HepG2 (cell line): ENCODE data around the gene NCOA3. TPM values are rescaled to one million over a fixed set of nuclear protein-coding genes. Genes with fewer than 3 reads are reported as not detected.
A peak's percentile ranks its signal among the peaks of the same experiment; 100 is the strongest.

Source experiments
- FLYWCH1 ChIP-seq: sonication (generic); formaldehyde crosslinking; IDR thresholded peaks from 2 replicates; pipeline ENCODE4 v1.8.1; 2023; ENCODE audit warnings: mild to moderate bottlenecking, missing genetic modification reagents
- FOXO4 ChIP-seq: sonication (generic); formaldehyde crosslinking; conservative IDR thresholded peaks from 2 replicates; pipeline ENCODE4 v1.8.1; 2023; ENCODE audit warnings: missing genetic modification reagents
- HMG20B ChIP-seq: conservative IDR thresholded peaks from 2 replicates; pipeline ENCODE4 v1.6.1; 2016; ENCODE audit warnings: missing genetic modification reagents, missing compliant biosample characterization
- ISL2 ChIP-seq: sonication (generic); formaldehyde crosslinking; IDR thresholded peaks from 2 replicates; pipeline ENCODE4 v1.5.0; 2020; ENCODE audit warnings: missing genetic modification reagents
- ISX ChIP-seq: sonication (generic); formaldehyde crosslinking; conservative IDR thresholded peaks from 2 replicates; pipeline ENCODE4 v1.5.0; 2020; ENCODE audit warnings: missing genetic modification reagents
- MEF2D ChIP-seq: sonication (generic); formaldehyde crosslinking; IDR thresholded peaks from 2 replicates; pipeline ENCODE4 v1.5.1; 2020; ENCODE audit warnings: mild to moderate bottlenecking, missing genetic modification reagents
- NFKB2 ChIP-seq: sonication (generic); formaldehyde crosslinking; IDR thresholded peaks from 2 replicates; pipeline ENCODE4 v1.4.0; 2020; ENCODE audit warnings: missing genetic modification reagents, borderline replicate concordance
- NRL ChIP-seq: sonication (generic); formaldehyde crosslinking; IDR thresholded peaks from 2 replicates; pipeline ENCODE4 v1.5.0; 2020; ENCODE audit warnings: missing genetic modification reagents, mild to moderate bottlenecking, moderate library complexity, borderline replicate concordance
- PRDM10 ChIP-seq: sonication (generic); formaldehyde crosslinking; IDR thresholded peaks from 2 replicates; pipeline ENCODE4 v1.4.0; 2020; ENCODE audit warnings: low read depth, missing genetic modification reagents
- SIN3B ChIP-seq: fragments of 150-350 bp; IDR thresholded peaks from 2 replicates; pipeline ENCODE4 v1.6.1; 2014; ENCODE audit warnings: low read length
- ZKSCAN5 ChIP-seq: sonication (generic); formaldehyde crosslinking; IDR thresholded peaks from 2 replicates; pipeline ENCODE4 v1.5.1; 2020; ENCODE audit warnings: mild to moderate bottlenecking, missing genetic modification reagents
- ZNF225 ChIP-seq: sonication (generic); formaldehyde crosslinking; IDR thresholded peaks from 2 replicates; pipeline ENCODE4 v1.4.0; 2020; ENCODE audit warnings: mild to moderate bottlenecking, missing genetic modification reagents
- ZNF274 ChIP-seq: sonication (generic); formaldehyde crosslinking; IDR thresholded peaks from 2 replicates; pipeline ENCODE4 v1.5.1; 2020; ENCODE audit warnings: mild to moderate bottlenecking, missing genetic modification reagents
- ZNF280B ChIP-seq: sonication (generic); formaldehyde crosslinking; IDR thresholded peaks from 2 replicates; pipeline ENCODE4 v1.5.0; 2020; ENCODE audit warnings: missing genetic modification reagents, mild to moderate bottlenecking, borderline replicate concordance
- ZNF292 ChIP-seq: sonication (generic); formaldehyde crosslinking; IDR thresholded peaks from 2 replicates; pipeline ENCODE4 v1.8.1; 2022; ENCODE audit warnings: mild to moderate bottlenecking, low read depth, missing genetic modification reagents, borderline replicate concordance
- ZNF44 ChIP-seq: sonication (generic); formaldehyde crosslinking; IDR thresholded peaks from 2 replicates; pipeline ENCODE4 v1.5.1; 2020; ENCODE audit warnings: mild to moderate bottlenecking, missing genetic modification reagents
- ZNF552 ChIP-seq: sonication (generic); formaldehyde crosslinking; IDR thresholded peaks from 2 replicates; pipeline ENCODE4 v1.9.0; 2022; ENCODE audit warnings: missing genetic modification reagents, mild to moderate bottlenecking, borderline replicate concordance
- polyA plus RNA-seq, 8 experiments: library from polyadenylated mRNA; depleted of rRNA in 3 of 8; stranded (reverse) in 7 of 8; unstranded in 1 of 8; fragments of >200 nt; fragmentation: Illumina TruSeq in 4 of 8; extraction: Trizol in 4 of 8; gene quantifications; 2 replicates each; pipeline versions ENCODE4 v1.2.1 to v1.2.3, GENCODE V29; 2011 to 2016; ENCODE audit warnings: low read depth in 4 of 8, missing spikeins in 1 of 8, mixed read lengths in 1 of 8; ENCODE audit not compliant: insufficient read depth in 1 of 8
- total RNA-seq, 5 experiments: library from RNA; depleted of rRNA; stranded (reverse); fragments of >200 nt; fragmentation: Illumina TruSeq; extraction: Trizol; gene quantifications; 2 replicates each; pipeline ENCODE4 v1.2.3, GENCODE V29; 2016; ENCODE audit warnings: low read depth in 1 of 5
- TF ChIP-seq, protein P1 (sequence below): sonication (generic); formaldehyde crosslinking; IDR thresholded peaks from 2 replicates; pipeline ENCODE4 v1.5.0; 2020; ENCODE audit warnings: missing genetic modification reagents
- TF ChIP-seq, protein P2 (sequence below): sonication (generic); formaldehyde crosslinking; IDR thresholded peaks from 2 replicates; pipeline ENCODE4 v1.8.1; 2023; ENCODE audit warnings: mild to moderate bottlenecking, inconsistent platforms, moderate library complexity, missing genetic modification reagents, borderline replicate concordance

NCOA3 gene
- total and polyA plus RNA-seq, 2 of the 13 experiments (the other 11 are each of a cell fraction or from before 2014, with no cell fraction given): 35.0 to 56.8 TPM

- TF ChIP-seq ZNF225 (CRISPR knock-in tag) (no peak; the same call in 1 of the 2 replicates), ZNF274 (CRISPR knock-in tag) (0 out of 2 replicates have a peak, but pooled peaks have one; percentile 48), FLYWCH1 (0 out of 2 replicates have a peak, but pooled peaks have one; percentile 72), NRL (CRISPR knock-in tag) (0 out of 2 replicates have a peak, but pooled peaks have one; percentile 40), ZKSCAN5 (peak; percentile 50; the same call in 1 of the 2 replicates), MEF2D (CRISPR knock-in tag) (0 out of 2 replicates have a peak, but pooled peaks have one; percentile 35), HMG20B (CRISPR knock-in tag) (no peak), FOXO4 (CRISPR knock-in tag) (0 out of 2 replicates have a peak, but pooled peaks have one; percentile 48), ZNF552 (CRISPR knock-in tag) (peak; percentile 55; the same call in 1 of the 2 replicates), PRDM10 (CRISPR knock-in tag) (no peak), ISL2 (CRISPR knock-in tag) (no peak), ZNF44 (0 out of 2 replicates have a peak, but pooled peaks have one; percentile 72), ZNF280B (CRISPR knock-in tag) (peak; percentile 69; the same call in 1 of the 2 replicates), NFKB2 (CRISPR knock-in tag) (peak; percentile 26; the same call in 1 of the 2 replicates), SIN3B (no peak), ISX (CRISPR knock-in tag) (0 out of 2 replicates have a peak, but pooled peaks have one; percentile 50), ZNF292 (CRISPR knock-in tag) (peak; percentile 15; the same call in 1 of the 2 replicates)
- TF ChIP-seq, protein P1, sequence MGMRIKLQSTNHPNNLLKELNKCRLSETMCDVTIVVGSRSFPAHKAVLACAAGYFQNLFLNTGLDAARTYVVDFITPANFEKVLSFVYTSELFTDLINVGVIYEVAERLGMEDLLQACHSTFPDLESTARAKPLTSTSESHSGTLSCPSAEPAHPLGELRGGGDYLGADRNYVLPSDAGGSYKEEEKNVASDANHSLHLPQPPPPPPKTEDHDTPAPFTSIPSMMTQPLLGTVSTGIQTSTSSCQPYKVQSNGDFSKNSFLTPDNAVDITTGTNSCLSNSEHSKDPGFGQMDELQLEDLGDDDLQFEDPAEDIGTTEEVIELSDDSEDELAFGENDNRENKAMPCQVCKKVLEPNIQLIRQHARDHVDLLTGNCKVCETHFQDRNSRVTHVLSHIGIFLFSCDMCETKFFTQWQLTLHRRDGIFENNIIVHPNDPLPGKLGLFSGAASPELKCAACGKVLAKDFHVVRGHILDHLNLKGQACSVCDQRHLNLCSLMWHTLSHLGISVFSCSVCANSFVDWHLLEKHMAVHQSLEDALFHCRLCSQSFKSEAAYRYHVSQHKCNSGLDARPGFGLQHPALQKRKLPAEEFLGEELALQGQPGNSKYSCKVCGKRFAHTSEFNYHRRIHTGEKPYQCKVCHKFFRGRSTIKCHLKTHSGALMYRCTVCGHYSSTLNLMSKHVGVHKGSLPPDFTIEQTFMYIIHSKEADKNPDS: 0 out of 2 replicates have a peak, but pooled peaks have one; percentile 62
- TF ChIP-seq, protein P2, sequence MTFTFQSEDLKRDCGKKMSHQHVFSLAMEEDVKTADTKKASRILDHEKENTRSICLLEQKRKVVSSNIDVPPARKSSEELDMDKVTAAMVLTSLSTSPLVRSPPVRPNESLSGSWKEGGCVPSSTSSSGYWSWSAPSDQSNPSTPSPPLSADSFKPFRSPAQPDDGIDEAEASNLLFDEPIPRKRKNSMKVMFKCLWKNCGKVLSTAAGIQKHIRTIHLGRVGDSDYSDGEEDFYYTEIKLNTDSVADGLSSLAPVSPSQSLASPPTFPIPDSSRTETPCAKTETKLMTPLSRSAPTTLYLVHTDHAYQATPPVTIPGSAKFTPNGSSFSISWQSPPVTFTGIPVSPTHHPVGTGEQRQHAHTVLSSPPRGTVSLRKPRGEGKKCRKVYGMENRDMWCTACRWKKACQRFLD (CRISPR knock-in tag): 0 out of 2 replicates have a peak, but pooled peaks have one; percentile 49
Measured at GRCh38 chr20:47456041-47456537, 45.6 kb upstream of the NCOA3 start (continued).
